Keratinocyte (primary cell): ENCODE data around the gene XIRP1. TPM values are rescaled to one million over a fixed set of nuclear protein-coding genes. Genes with fewer than 3 reads are reported as not detected.

Experiments
- DNase-seq: peaks from one replicate; pipeline ENCODE4 v3.0.0-alpha.2; 2011; ENCODE audit warnings: low read depth, missing footprints, low spot score
- FAIRE-seq: peaks from 2 replicates; lab custom pipeline; 2011; peaks lifted over from hg19 to GRCh38; lab: Jason Lieb, UNC
- H2AFZ ChIP-seq: 2 replicates; pipeline ENCODE4 v1.6.0; 2012; ENCODE audit warnings: low read length, control low read depth, inconsistent platforms; ENCODE audit not compliant: control insufficient read depth
- H3K27ac ChIP-seq: 2 replicates; pipeline ENCODE4 v1.5.1; 2011; ENCODE audit warnings: low read length; ENCODE audit not compliant: control insufficient read depth, insufficient read depth
- H3K27me3 ChIP-seq: 3 replicates; pipeline ENCODE4 v1.6.0; 2011; ENCODE audit warnings: low read length; ENCODE audit not compliant: control insufficient read depth, insufficient read depth; ENCODE audit errors: extremely low read depth
- H3K36me3 ChIP-seq, 2 experiments: 2 replicates in 1 of 2; 3 replicates in 1 of 2; pipeline ENCODE4 v1.5.1; 2011; ENCODE audit warnings: low read length in 2 of 2, mild to moderate bottlenecking in 1 of 2; ENCODE audit not compliant: control insufficient read depth in 2 of 2, insufficient read depth in 2 of 2; ENCODE audit errors: extremely low read depth in 1 of 2
- H3K4me1 ChIP-seq: 3 replicates; pipeline ENCODE4 v1.5.1; 2011; ENCODE audit warnings: low read length; ENCODE audit not compliant: control insufficient read depth, insufficient read depth; ENCODE audit errors: extremely low read depth
- H3K4me2 ChIP-seq: 3 replicates; pipeline ENCODE4 v1.6.0; 2011; ENCODE audit warnings: low read depth, low read length; ENCODE audit not compliant: control insufficient read depth, insufficient read depth; ENCODE audit errors: extremely low read depth
- H3K4me3 ChIP-seq, 3 experiments: fragments of 200-600 bp in 1 of 3; sonication (generic) in 1 of 3; 2 replicates in 2 of 3; 3 replicates in 1 of 3; pipeline ENCODE4 v1.5.1; 2011 to 2016; ENCODE audit warnings: low read length in 3 of 3, mild to moderate bottlenecking in 3 of 3, control low read depth in 2 of 3, inconsistent platforms in 1 of 3, low read depth in 1 of 3, mixed read lengths in 1 of 3, mixed run types in 1 of 3, moderate library complexity in 1 of 3; ENCODE audit not compliant: control insufficient read depth in 2 of 3, insufficient read depth in 2 of 3; ENCODE audit errors: extremely low read depth in 1 of 3
- H3K79me2 ChIP-seq: 2 replicates; pipeline ENCODE4 v1.6.0; 2012; ENCODE audit warnings: low read length; ENCODE audit not compliant: control insufficient read depth, insufficient read depth
- H3K9ac ChIP-seq: 3 replicates; pipeline ENCODE4 v1.6.0; 2011; ENCODE audit warnings: low read length; ENCODE audit not compliant: control insufficient read depth, insufficient read depth; ENCODE audit errors: extremely low read depth
- H3K9me1 ChIP-seq: 3 replicates; pipeline ENCODE4 v1.6.0; 2011; ENCODE audit warnings: low read length; ENCODE audit not compliant: control insufficient read depth, insufficient read depth; ENCODE audit errors: extremely low read depth
- H3K9me3 ChIP-seq: 2 replicates; pipeline ENCODE4 v1.5.1; 2012; ENCODE audit warnings: low read depth, low read length; ENCODE audit not compliant: control insufficient read depth
- H4K20me1 ChIP-seq: 3 replicates; pipeline ENCODE4 v1.6.0; 2011; ENCODE audit warnings: low read length; ENCODE audit not compliant: control insufficient read depth, insufficient read depth; ENCODE audit errors: extremely low read depth
- EZH2 ChIP-seq: IDR thresholded peaks from one replicate; pipeline ENCODE4 v1.6.1; 2012; ENCODE audit warnings: inconsistent platforms, mild to moderate bottlenecking, low read length, moderate library complexity
- dilution Hi-C: fragments of 300-500 bp; cut with MboI; formaldehyde crosslinking; loops from one replicate; pipeline ENCODE4 v1.7.0; 2020; ENCODE audit warnings: low sequenced_read_pairs; ENCODE audit not compliant: extremely low pct_ligation_motif_present
- polyA plus RNA-seq, 5 experiments: library from polyadenylated mRNA; depleted of rRNA in 3 of 5; stranded (reverse) in 3 of 5; stranded (forward) in 1 of 5; unstranded in 1 of 5; fragments of >200 nt; gene quantifications; 1 replicate in 1 of 5; 2 replicates in 3 of 5; 3 replicates in 1 of 5; pipeline versions ENCODE4 v1.2.1 to v1.2.3, GENCODE V29; 2011 to 2012; ENCODE audit warnings: missing spikeins in 2 of 5, low read depth in 1 of 5, low replicate concordance in 1 of 5
- TF ChIP-seq, protein P1 (sequence below), 3 experiments: IDR thresholded peaks in 1 of 3; conservative IDR thresholded peaks in 1 of 3; optimal IDR thresholded peaks in 1 of 3; 2 replicates in 2 of 3; 3 replicates in 1 of 3; pipeline versions ENCODE3 to v1.5.1; 2011; ENCODE audit warnings: low read length in 3 of 3, mild to moderate bottlenecking in 3 of 3, moderate library complexity in 2 of 3, control low read depth in 1 of 3, inconsistent platforms in 1 of 3; ENCODE audit not compliant: insufficient read depth in 2 of 3; ENCODE audit errors: extremely low read depth in 1 of 3

The XIRP1 gene
- polyA plus RNA-seq, 1 donor (not counting 4 experiments of a cell fraction or from before 2014, with no cell fraction given), result not detected

DNA sequence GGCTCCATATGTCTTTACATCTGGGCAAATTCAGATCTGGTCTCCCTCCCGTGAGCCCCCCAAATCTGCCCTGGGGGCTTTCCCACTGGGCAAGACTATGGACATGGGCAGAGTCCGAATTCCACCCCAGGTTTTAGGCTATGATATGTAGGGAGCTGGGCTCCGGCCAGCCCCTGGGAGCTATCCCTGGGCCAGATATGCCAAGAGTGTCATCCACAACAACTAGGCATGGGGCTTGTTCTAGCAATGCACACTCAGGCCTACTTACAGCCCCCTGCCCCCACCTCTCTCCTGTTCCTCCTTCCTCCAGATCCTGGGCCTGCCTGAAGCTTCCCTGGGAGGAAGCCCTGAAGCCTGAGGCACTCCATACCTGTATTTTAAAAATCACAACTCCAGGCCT lies 622 bp downstream of the XIRP1 start:
- Histone ChIP-seq H3K9me1 (no peaks in the 10 kb centered on the region), H4K20me1 (no peaks in the 10 kb centered on the region), H3K79me2 (no peaks in the 10 kb centered on the region), H3K4me3 (no peak overlapping the region), H3K9ac (no peak overlapping the region), H3K27ac (no peak overlapping the region), H3K27me3 (peaks cover 3% of the 10 kb centered on the region), H3K36me3 (no peaks in the 10 kb centered on the region), H3K9me3 (no peaks in the 10 kb centered on the region), H3K4me1 (no peaks in the 10 kb centered on the region), H3K4me2 (no peak overlapping the region), H2AFZ (no peak overlapping the region)
- DNase-seq (no peak), FAIRE-seq (no peak)
- dilution Hi-C loops, result loop anchor here (5.0 kb wide), 2 partner anchors 51 to 101 kb away; no protein-coding TSS in a partner anchor
- TF ChIP-seq, protein P1, sequence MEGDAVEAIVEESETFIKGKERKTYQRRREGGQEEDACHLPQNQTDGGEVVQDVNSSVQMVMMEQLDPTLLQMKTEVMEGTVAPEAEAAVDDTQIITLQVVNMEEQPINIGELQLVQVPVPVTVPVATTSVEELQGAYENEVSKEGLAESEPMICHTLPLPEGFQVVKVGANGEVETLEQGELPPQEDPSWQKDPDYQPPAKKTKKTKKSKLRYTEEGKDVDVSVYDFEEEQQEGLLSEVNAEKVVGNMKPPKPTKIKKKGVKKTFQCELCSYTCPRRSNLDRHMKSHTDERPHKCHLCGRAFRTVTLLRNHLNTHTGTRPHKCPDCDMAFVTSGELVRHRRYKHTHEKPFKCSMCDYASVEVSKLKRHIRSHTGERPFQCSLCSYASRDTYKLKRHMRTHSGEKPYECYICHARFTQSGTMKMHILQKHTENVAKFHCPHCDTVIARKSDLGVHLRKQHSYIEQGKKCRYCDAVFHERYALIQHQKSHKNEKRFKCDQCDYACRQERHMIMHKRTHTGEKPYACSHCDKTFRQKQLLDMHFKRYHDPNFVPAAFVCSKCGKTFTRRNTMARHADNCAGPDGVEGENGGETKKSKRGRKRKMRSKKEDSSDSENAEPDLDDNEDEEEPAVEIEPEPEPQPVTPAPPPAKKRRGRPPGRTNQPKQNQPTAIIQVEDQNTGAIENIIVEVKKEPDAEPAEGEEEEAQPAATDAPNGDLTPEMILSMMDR (optimal IDR thresholded peaks at IDR 0.05 in 1 of 3, IDR thresholded peaks at IDR 0.05 in 1 of 3, conservative IDR thresholded peaks at IDR 0.05 in 1 of 3; ENCODE audit: extremely low read depth in 1 of 3, insufficient read depth in 2 of 3, low read length in 3 of 3), result no peak
- no peak for TF ChIP-seq EZH2

DNA sequence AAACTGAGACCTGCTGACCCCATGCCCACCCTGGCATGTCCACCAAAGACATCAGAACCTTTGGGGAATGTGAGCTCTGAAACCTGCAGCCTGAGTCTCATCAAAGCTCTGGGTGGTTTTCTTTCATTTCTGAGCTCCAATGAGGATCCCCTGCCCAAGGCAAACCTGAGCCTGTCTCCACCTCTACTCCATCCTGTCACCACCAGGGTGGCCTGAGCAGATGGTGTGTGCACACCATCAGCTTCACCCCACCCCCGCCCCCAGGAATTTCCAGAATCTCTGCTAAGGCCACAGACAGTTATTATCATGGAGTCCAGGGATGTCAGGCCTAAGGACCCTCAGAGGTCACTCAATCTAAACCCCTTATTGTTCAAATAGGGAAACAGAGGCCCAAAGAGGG lies 1.3 kb downstream of the XIRP1 start:
- dilution Hi-C loops, result loop anchor here (5.0 kb wide), 2 partner anchors 51 to 101 kb away; no protein-coding TSS in a partner anchor
- Histone ChIP-seq H4K20me1 (no peaks in the 10 kb centered on the region), H2AFZ (no peak overlapping the region), H3K79me2 (no peaks in the 10 kb centered on the region), H3K36me3 (no peaks in the 10 kb centered on the region), H3K9ac (no peak overlapping the region), H3K9me3 (no peaks in the 10 kb centered on the region), H3K9me1 (no peaks in the 10 kb centered on the region), H3K27ac (no peak overlapping the region), H3K27me3 (peaks cover under 1% of the 10 kb centered on the region), H3K4me1 (no peaks in the 10 kb centered on the region), H3K4me3 (no peak overlapping the region), H3K4me2 (no peak overlapping the region)
- no peak for TF ChIP-seq EZH2
- no peak for DNase-seq
- no peak for FAIRE-seq
